HG03039 (cell line): ENCODE results near the gene FOSB.

Experiments used
- ATAC-seq: cut with Tn5 transposase; IDR thresholded peaks from one replicate; pipeline ENCODE4 v1.9.1; 2021; ENCODE audit warnings: mild to moderate bottlenecking, moderate library complexity; ENCODE audit not compliant: unreplicated experiment

FOSB gene

DNA sequence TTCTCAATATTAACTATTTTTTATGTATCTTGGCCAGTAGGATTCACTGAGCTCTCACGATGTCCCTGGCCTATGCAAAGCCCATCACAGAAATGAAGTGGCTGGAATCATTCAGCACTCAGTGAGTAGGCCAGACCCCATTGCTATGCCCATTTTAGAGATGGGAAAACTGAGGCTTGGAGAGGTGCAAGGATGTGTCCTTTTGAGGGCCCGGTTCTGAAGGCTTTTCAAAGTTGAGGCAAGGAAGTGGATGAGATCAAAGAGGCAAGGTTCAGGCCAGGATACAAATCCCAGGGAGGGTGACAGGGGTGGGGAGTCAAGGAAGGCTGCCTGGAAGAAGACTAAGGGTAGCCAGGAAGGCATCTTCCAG is 25.4 kb upstream of the FOSB start:
- ATAC-seq, result no peak

- no peak for ATAC-seq
Measured at GRCh38 chr19:45442778-45443461, 24.9 kb upstream of the FOSB start.

DNA sequence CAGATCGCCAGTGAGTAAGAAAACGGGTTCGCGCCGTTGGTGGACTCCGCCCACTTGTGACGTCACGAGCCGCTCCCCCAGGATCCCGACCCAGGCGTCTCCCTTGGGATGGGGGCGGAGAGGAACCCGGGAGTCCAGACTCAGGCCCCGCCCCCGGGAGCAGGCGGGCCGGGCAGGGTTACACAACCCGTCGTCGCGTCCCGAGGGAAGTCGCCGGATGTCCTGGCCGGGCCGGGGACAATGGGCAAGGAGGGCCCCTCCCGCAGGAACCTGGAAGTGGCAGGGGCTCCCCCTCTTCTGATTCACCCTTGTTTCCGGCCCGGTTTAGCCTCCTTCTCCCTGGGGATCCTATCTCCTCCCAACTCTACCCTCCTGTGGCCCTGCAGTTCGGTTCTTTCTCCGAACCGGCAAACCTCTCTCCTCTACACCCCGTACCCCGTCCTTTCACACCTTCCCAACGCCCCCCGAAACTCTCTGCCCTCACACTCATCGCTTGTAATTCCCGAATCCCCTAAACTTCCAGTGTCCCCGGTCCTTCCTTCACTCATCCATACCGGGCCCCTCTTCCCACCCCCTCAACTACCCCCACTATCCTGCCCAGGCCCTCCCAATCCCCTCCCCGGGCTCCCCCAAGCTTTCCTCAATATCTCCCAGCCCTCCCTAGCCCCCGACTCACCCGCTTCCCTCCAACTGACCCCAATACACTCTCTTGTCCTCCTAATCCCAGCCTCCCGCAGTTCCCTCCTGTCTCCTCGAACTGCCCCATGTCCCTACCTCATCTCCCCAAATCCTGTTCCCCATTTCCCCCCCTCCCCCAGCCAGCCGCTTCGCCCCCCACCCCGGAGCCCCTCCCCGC is 24.1 kb upstream of the FOSB start:
- no peak for ATAC-seq

DNA sequence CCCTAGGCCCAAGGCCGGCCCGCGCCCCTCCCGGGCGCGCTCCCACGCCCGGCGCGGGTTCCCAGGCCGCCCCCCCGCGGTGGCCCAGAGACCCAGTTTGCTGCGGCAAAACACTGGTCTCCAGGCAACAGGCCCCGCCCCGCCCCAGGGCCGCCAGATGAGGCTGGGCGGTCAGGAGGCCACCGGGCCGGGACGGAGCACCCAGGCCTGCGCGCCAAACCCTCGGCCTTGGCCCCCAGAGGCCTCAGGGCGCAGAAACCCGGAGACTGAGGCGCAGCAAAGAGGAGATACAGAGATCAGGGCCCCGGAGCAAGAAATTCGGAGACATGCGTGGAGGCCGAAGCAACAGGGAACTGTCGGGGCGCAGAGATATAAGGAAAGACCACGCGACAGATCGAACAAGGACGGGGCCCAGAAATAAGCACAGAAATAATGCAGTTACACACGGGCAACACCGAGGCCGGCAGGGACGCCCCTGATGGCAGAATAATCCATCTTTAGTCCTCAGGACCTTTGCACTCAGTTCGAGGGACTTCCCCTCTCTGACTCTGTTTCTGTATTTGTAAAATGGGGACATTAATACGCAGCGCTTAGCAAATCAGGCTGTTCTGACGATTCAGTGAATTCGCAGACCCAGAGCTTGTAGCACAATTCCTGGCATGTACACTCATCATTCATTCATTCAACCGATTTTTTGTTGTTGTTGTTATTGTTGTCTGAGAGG is 23.3 kb upstream of the FOSB start:
- no peak for ATAC-seq

- ATAC-seq, result no peak
Measured at GRCh38 chr19:45445139-45445538, 22.7 kb upstream of the FOSB start.

GRCh38 chr19:45446295-45446694 is 21.5 kb upstream of the FOSB start:
- no peak for ATAC-seq

GRCh38 chr19:45446944-45447343 is 20.9 kb upstream of the FOSB start:
- no peak for ATAC-seq

DNA sequence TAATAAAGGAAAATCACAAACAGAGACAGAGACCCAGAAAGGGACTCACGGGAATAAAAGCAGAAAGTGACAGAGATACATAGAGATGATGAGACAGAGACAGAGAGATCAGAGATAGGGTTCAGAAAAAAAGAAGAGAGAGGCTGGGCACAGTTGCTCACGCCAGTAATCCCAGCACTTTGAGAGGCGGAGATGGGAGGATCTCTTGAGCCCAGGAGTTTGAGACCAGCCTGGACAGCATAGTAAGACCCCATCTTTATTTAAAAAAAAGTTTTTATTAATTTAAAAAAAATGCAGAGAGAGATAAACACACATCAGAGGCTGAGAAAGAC is 19.4 kb upstream of the FOSB start:
- ATAC-seq, result no peak

GRCh38 chr19:45448887-45449299 is 18.9 kb upstream of the FOSB start:
- ATAC-seq, result no peak

GRCh38 chr19:45450012-45450333 is 17.8 kb upstream of the FOSB start:
- no peak for ATAC-seq

- no peak for ATAC-seq
Measured at GRCh38 chr19:45451131-45451849, 16.5 kb upstream of the FOSB start.

DNA sequence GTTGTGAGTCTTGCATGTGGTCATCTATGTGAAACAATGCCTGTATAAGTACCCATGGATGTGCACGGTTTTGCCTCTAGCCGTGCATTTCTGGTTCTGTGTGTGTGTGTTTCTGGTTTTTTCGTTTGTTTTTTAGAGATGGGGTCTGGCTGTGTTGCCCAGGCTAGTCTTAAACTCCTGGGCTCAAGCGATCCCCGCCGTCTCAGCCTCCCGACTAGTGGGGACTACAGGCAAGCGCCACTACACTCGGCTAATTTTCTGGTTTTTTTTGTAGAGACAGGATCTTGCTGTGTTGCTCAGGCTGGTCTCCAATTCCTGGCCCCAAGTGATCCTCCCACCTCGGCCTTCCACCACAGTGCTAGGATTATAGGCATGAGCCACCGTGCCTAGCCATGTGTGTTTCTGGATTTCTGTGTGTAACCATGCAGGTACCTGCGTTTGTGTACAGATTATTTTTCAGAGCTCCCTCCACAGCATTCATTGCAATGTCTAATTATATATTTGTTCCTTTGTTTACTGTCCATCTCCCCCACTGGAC is 15.9 kb upstream of the FOSB start:
- ATAC-seq, result no peak

DNA sequence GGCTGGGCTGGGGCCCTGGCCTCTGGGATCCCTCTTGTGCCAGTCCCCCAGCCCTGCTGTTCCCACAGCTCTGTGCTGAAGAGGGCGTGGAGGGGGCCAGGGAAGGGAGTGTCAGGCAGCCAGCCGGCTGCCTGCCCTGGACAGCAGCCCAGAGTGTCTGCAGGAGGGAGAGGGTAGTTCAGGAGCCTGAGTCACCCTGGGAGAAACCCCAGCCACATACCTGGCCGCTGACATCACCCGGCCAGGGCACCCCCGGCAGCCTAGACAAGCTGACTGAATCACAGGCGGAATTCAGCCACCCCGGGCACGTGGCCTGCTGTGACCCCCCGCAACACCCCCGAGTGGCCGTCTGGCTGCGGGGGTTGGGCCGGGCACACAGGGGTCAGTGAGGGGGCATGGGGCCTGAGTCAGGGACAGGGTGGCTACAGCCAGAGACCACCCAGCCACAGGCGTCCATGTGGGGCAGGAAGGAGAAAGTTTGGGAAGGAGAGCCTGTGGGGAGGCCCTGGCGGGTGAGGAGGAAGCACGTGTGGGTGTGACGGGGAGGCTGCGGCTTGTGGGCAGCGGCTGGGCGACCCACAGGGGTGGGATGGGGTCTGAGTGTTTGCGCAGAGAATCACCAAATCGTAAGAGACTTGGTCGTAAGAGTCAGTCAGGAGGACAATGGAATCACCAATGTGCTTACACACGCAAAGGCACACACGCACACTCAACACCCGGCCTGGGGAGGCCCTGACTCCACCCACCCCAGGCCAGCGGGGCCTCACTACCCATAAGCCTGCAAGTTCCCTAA is 11.9 kb upstream of the FOSB start:
- no peak for ATAC-seq

DNA sequence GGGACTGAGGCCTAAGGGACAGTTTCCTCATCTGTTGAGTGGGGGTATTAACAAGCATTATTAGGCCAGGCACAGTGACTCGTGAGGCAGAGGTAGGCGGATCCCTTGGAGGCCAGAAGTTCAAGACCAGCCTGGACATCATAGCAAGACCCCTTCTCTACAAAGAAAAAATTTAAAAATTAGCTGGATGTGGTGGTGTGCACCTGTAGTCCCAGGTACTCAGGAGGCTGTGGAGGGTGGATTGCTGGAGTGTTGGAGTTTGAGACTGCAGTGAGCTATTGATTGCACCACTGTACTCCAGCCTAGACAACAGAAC is 11.3 kb upstream of the FOSB start:
- no peak for ATAC-seq

- no peak for ATAC-seq
Measured at GRCh38 chr19:45457776-45458175, 10.0 kb upstream of the FOSB start.

- ATAC-seq, result no peak
Measured at GRCh38 chr19:45460807-45461347, 6.9 kb upstream of the FOSB start.

DNA sequence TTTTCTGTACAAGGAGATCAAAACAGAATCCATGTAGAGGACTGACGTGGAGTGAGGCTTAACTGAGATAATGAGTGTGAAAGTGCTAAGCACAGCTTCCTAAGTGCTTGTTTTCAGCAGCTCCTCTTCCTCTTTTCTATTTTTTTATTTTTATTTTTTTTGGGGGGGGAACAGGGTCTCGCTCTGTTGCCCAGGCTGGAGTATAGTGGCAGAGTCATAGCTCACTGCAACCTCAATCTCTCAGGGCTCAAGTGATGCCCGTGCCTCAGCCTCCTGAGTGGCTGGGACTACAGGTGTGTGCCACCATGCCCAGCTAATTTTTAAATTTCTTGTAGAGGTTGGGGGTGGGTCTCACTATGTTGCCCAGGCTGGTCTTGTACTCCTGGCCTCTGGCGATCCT is 5.6 kb upstream of the FOSB start:
- no peak for ATAC-seq

DNA sequence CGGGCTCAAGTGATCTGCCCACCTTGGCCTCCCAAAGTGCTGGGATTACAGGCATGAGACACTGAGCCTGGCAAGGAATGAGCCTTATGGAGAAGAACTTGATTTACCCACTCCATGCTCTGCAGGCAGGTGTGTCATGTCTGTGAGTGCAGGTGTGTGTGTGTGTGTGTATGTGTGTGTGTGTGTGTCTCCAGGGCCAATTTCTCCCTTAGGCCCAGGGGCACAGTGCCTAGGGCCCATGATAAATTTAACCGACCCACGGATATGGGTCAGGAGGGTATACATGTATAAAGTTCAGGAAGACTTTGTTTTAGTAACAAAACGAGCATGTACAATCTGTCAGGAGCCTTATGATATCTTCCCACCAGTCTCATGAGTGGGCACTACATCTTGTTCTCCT is 4.6 kb upstream of the FOSB start:
- ATAC-seq, result no peak

DNA sequence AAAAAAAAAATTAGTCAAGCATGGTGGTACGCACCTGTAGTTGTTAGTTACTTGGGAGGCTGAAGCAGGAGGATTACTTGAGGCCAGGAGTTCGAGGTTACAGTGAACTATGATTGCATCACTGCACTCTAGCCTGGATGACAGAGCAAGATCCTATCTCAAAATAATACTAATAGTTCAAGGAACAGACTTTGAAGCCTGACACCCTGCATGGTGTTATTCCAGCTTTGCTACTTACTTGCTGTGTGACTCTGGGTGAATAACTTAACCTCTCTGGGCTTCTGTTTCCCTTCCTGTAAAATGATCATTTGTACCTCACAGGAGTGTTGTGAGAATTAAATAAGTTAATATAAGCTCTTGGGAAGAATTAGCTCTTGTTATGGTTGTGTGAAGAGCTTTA is 3.5 kb upstream of the FOSB start:
- ATAC-seq, result no peak

DNA sequence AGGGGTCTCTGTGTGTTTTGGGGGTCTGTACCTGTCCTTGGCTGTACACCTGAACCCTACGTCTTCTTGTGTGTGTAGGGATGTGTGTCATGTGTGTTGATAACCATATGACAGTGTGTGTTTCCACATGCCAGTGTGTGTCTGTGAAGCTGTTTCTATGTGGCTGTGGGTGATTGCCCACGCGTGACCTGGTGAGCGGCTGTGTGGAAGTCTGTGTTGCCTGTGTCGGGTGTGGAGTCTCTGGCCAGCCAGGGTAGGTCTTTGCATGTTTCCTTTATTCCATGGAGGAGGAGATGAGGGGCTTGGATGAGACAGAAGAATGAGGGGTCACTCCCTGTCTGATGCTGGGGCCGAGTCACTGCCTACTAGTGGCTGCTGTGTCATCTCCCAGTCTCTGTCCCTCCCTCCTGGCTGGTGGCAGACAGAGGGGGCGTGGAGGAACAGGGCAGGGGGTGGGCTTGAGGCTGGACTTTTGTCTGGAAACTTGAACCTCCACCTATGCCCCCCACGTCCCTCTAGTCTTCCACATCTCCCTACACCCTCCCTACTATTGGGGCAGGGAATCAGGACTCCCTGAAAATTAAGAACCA is 2.8 kb upstream of the FOSB start:
- no peak for ATAC-seq
